A172 (cell line): ENCODE measurements around the gene SH3BP2. TPM values are rescaled to one million over a fixed set of nuclear protein-coding genes. Genes with fewer than 3 reads are reported as not detected.

Source experiments
- DNase-seq: peaks from one replicate; pipeline ENCODE4 v3.0.0-alpha.2; 2015; ENCODE audit warnings: low spot score
- total RNA-seq: library from RNA; depleted of rRNA; stranded (reverse); fragments of >200 nt; shearing (Covaris generic); gene quantifications from 2 replicates; pipeline ENCODE4 v1.2.3, GENCODE V29; 2014

SH3BP2 gene
- total RNA-seq, 1 experiment from 2014 or later = 37.4 TPM

- DNase-seq = no peak
Measured at GRCh38 chr4:2817701-2818350, 24.9 kb downstream of the SH3BP2 start.

- no peak for DNase-seq
Measured at GRCh38 chr4:2818351-2818939, 25.6 kb downstream of the SH3BP2 start.

GRCh38 chr4:2819244-2820215 lies 26.6 kb downstream of the SH3BP2 start:
- DNase-seq = no peak

- DNase-seq = no peak
Measured at GRCh38 chr4:2820216-2820982, 27.5 kb downstream of the SH3BP2 start.

- no peak for DNase-seq
Measured at GRCh38 chr4:2822461-2823300, 29.8 kb downstream of the SH3BP2 start.

GRCh38 chr4:2823301-2823670 lies 30.4 kb downstream of the SH3BP2 start:
- no peak for DNase-seq

GRCh38 chr4:2823671-2824328 lies 30.9 kb downstream of the SH3BP2 start:
- no peak for DNase-seq

- no peak for DNase-seq
Measured at GRCh38 chr4:2824329-2824835, 31.5 kb downstream of the SH3BP2 start.

- no peak for DNase-seq
Measured at GRCh38 chr4:2824836-2825381, 32.0 kb downstream of the SH3BP2 start.

- no peak for DNase-seq
Measured at GRCh38 chr4:2825740-2826139, 32.9 kb downstream of the SH3BP2 start.

- no peak for DNase-seq
Measured at GRCh38 chr4:2827071-2827873, 34.4 kb downstream of the SH3BP2 start.

- DNase-seq = no peak
Measured at GRCh38 chr4:2827874-2828751, 35.2 kb downstream of the SH3BP2 start.

- DNase-seq = no peak
Measured at GRCh38 chr4:2828758-2829181, 35.9 kb downstream of the SH3BP2 start.

- DNase-seq = no peak
Measured at GRCh38 chr4:2829321-2829932, 36.5 kb downstream of the SH3BP2 start.

- DNase-seq = no peak
Measured at GRCh38 chr4:2829933-2830451, 37.1 kb downstream of the SH3BP2 start.

- no peak for DNase-seq
Measured at GRCh38 chr4:2830632-2831610, 38.0 kb downstream of the SH3BP2 start.
